ENCODE data around the gene APOC3.

Gene APOC3

GRCh38 chr11:116862951-116863350 is 33.2 kb downstream of the APOC3 start:
- no peak for DNase-seq (ENCODE audit: low spot score)
- no peak for TF ChIP-seq CTCF (IDR thresholded peaks at IDR 0.05; ENCODE audit: extremely low read depth, missing control alignments)

DNA sequence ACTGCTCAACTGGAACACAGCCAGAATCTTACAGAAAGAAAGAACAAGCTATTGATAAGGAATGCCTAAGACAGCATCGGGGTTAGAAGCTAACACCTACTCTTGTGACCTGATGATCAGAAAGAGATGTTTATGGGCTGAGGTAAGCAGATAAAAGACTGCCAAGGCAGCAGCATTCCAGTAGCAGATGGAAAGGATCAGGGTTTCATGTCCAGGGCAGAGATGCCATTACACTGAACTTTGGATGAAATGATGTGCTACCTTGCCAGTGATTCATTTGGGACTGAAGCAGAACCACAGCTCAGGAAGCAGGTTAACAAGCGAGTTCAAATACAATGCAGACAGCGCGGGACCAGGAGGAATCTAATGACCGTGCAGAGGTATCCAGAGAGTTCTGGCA is 34.8 kb downstream of the APOC3 start:
- no peak for DNase-seq (ENCODE audit: low spot score)
- no peak for TF ChIP-seq CTCF (IDR thresholded peaks at IDR 0.05; ENCODE audit: extremely low read depth, missing control alignments)

- DNase-seq (ENCODE audit: low spot score), result no peak
- no peak for TF ChIP-seq CTCF (IDR thresholded peaks at IDR 0.05; ENCODE audit: extremely low read depth, missing control alignments)
Observed at GRCh38 chr11:116865696-116866095, 36.0 kb downstream of the APOC3 start.

- TF ChIP-seq CTCF (IDR thresholded peaks at IDR 0.05; ENCODE audit: extremely low read depth, missing control alignments), result no peak
- DNase-seq (ENCODE audit: low spot score), result no peak
Observed at GRCh38 chr11:116866804-116867455, 37.2 kb downstream of the APOC3 start.

GRCh38 chr11:116867619-116868018 is 37.9 kb downstream of the APOC3 start:
- no peak for TF ChIP-seq CTCF (IDR thresholded peaks at IDR 0.05; ENCODE audit: extremely low read depth, missing control alignments)
- no peak for DNase-seq (ENCODE audit: low spot score)

GRCh38 chr11:116868066-116868465 is 38.4 kb downstream of the APOC3 start:
- TF ChIP-seq CTCF (IDR thresholded peaks at IDR 0.05; ENCODE audit: extremely low read depth, missing control alignments), result no peak
- no peak for DNase-seq (ENCODE audit: low spot score)

DNA sequence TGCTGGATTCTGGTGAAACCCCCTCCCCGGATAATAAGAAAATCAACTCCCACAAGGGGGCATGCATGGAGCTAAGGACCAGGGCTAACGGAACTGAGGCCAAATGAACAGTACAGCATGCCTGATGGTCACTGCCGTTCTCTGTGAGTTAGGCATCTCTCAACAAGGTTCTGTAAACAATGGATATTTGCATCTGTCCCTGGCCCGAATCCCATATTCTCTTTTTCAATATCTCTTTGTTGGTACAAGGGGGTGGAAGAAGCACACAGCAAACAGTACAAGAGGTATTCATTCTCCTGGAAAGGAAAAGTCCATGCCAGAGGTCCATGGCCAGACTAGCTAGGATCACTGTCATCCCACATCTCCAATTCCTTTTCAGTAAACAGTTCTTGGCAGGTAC is 39.9 kb downstream of the APOC3 start:
- no peak for DNase-seq (ENCODE audit: low spot score)
- TF ChIP-seq CTCF (IDR thresholded peaks at IDR 0.05; ENCODE audit: extremely low read depth, missing control alignments), result no peak
